ENCODE data around the gene TMCC1. TPM values are rescaled to one million over a fixed set of nuclear protein-coding genes. Genes with fewer than 3 reads are reported as not detected.
A peak's percentile ranks its signal among the peaks of the same experiment; 100 is the strongest.

The TMCC1 gene
- total and polyA plus RNA-seq, 10 of the 15 experiments (the other 5 are each of a cell fraction or from before 2014, with no cell fraction given), result 2.3 to 21.1 (median 8.4) TPM

DNA sequence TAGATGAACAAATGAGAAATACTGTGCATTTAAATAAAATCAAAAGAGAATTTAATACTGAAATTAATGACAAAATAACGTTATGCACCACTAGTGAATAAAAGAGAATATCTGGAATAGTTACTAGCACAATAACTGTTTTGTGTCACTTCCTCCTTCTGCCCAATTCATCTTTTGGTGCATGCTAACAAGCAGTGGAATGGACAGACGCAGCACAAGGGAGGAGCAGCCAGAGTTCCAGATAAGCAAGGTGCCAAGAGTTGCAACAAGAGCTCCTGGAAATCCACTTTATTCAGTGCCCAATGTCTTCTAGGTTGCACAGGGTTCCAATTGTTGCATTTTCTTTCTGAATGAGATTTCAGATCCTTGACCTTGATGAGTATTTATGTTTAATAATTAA lies 220.5 kb downstream of the TMCC1 start:
- no peaks in the 10 kb centered on the region for H4K20me1 ChIP-seq (ENCODE audit: control insufficient read depth, insufficient read depth)
- H3K9ac ChIP-seq (ENCODE audit: control insufficient read depth, insufficient read depth, low read length), result no peak overlapping the region
- no peaks in the 10 kb centered on the region for H3K4me1 ChIP-seq (ENCODE audit: control insufficient read depth, insufficient read depth, low read length)
- H3K4me2 ChIP-seq (ENCODE audit: control insufficient read depth, insufficient read depth), result no peak overlapping the region
- intact Hi-C loops (cut with micrococcal nuclease; ENCODE audit: unreplicated experiment), result no loop called here
- 50% methylated on average over 2 of the region's 2 CpGs for WGBS (ENCODE audit: insufficient coverage, insufficient replicate concordance, low lambda C conversion rate, missing lambda C conversion rate)
- ChIA-PET POLR2A (interaction anchor here (0.6 to 2.9 kb wide), 4 partner anchors 9 to 420 kb away, joined by 3 to 11 read pairs (median 4); no protein-coding TSS in a partner anchor), SMC1A (ENCODE audit: uncharacterized antibody, unreplicated experiment) (interaction anchor here (0.7 to 1.9 kb wide), 7 partner anchors 7 to 71 kb away, joined by 3 to 5 read pairs (median 4); no protein-coding TSS in a partner anchor), CTCF (interaction anchor here (1.1 to 4.0 kb wide), 9 partner anchors 9 to 152 kb away, joined by 3 to 18 read pairs (median 4); no protein-coding TSS in a partner anchor), RAD21 (ENCODE audit: unreplicated experiment) (interaction anchor here (0.7 to 2.1 kb wide), 4 partner anchors 8 to 113 kb away, joined by 3 to 5 read pairs (median 4); no protein-coding TSS in a partner anchor)
- H3K4me3 ChIP-seq, result no peak overlapping the region
- ATAC-seq (peak; percentile 56), DNase-seq (ENCODE audit: low read depth, low spot score) (no peak), FAIRE-seq (no peak)
- H2AFZ ChIP-seq (ENCODE audit: control insufficient read depth, low read depth, low read length), result no peak overlapping the region
- peaks cover 0 to 9% of the 10 kb centered on the region in 2 experiments; a peak in 2 of 4 replicates for H3K36me3 ChIP-seq (ENCODE audit: control insufficient read depth in 2 of 2, insufficient read depth in 2 of 2, low read length in 1 of 2)
- no peak overlapping the region for H3K27ac ChIP-seq (ENCODE audit: control insufficient read depth, insufficient read depth)
- H3K27me3 ChIP-seq (replicated peaks in 1 of 2; ENCODE audit: control insufficient read depth in 2 of 2, insufficient read depth in 2 of 2, low read length in 1 of 2), result no peaks in the 10 kb centered on the region
- BruUV-seq (replicated peaks), result no TSS peak
- TF ChIP-seq SPI1 (IDR thresholded peaks at IDR 0.05; ENCODE audit: borderline replicate concordance, insufficient read depth, low read depth, low read length) (peak; percentile 59; the same call in 1 of the 2 replicates), STAT3 (IDR thresholded peaks at IDR 0.05; ENCODE audit: low read depth, low read length) (no peak)
- H3K9me3 ChIP-seq (replicated peaks; ENCODE audit: control insufficient read depth, insufficient read depth, low read length), result no peaks in the 10 kb centered on the region
- no peaks in the 10 kb centered on the region for H3K79me2 ChIP-seq (ENCODE audit: control insufficient read depth, insufficient read depth, low read length)
- in situ Hi-C loops (cut with MboI), result no loop called here

- FAIRE-seq (no peak), ATAC-seq (peak; percentile 70), DNase-seq (ENCODE audit: low read depth, low spot score) (no peak)
- POLR2A ChIA-PET, result interaction anchor here (1.5 to 2.9 kb wide), 3 partner anchors 9 to 421 kb away, joined by 3 to 11 read pairs (median 5); no protein-coding TSS in a partner anchor
- no peaks in the 10 kb centered on the region for H3K79me2 ChIP-seq (ENCODE audit: control insufficient read depth, insufficient read depth, low read length)
- no peaks in the 10 kb centered on the region for H3K4me1 ChIP-seq (ENCODE audit: control insufficient read depth, insufficient read depth, low read length)
- H3K4me3 ChIP-seq, result no peak overlapping the region
- no peaks in the 10 kb centered on the region for H4K20me1 ChIP-seq (ENCODE audit: control insufficient read depth, insufficient read depth)
- RAD21 ChIA-PET (ENCODE audit: unreplicated experiment), result interaction anchor here (2.1 kb wide), 1 partner anchor 9 kb away, joined by 5 read pairs; no protein-coding TSS in a partner anchor
- no peak overlapping the region for H2AFZ ChIP-seq (ENCODE audit: control insufficient read depth, low read depth, low read length)
- in situ Hi-C loops (cut with MboI) (no loop called here), intact Hi-C loops (cut with micrococcal nuclease; ENCODE audit: unreplicated experiment) (no loop called here)
- no peaks in the 10 kb centered on the region for H3K27me3 ChIP-seq (replicated peaks in 1 of 2; ENCODE audit: control insufficient read depth in 2 of 2, insufficient read depth in 2 of 2, low read length in 1 of 2)
- 31% methylated on average over 1 of the region's 1 CpG for WGBS (ENCODE audit: insufficient coverage, insufficient replicate concordance, low lambda C conversion rate, missing lambda C conversion rate)
- H3K9ac ChIP-seq (ENCODE audit: control insufficient read depth, insufficient read depth, low read length), result no peak overlapping the region
- TF ChIP-seq KDM1A (IDR thresholded peaks at IDR 0.05; ENCODE audit: borderline replicate concordance) (no peak), GATAD2B (conservative IDR thresholded peaks at IDR 0.05; ENCODE audit: low read depth) (no peak)
- TF ChIP-seq, protein P1, sequence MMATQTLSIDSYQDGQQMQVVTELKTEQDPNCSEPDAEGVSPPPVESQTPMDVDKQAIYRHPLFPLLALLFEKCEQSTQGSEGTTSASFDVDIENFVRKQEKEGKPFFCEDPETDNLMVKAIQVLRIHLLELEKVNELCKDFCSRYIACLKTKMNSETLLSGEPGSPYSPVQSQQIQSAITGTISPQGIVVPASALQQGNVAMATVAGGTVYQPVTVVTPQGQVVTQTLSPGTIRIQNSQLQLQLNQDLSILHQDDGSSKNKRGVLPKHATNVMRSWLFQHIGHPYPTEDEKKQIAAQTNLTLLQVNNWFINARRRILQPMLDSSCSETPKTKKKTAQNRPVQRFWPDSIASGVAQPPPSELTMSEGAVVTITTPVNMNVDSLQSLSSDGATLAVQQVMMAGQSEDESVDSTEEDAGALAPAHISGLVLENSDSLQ (IDR thresholded peaks at IDR 0.05), result peak; percentile 87
- TF ChIP-seq, protein P2, sequence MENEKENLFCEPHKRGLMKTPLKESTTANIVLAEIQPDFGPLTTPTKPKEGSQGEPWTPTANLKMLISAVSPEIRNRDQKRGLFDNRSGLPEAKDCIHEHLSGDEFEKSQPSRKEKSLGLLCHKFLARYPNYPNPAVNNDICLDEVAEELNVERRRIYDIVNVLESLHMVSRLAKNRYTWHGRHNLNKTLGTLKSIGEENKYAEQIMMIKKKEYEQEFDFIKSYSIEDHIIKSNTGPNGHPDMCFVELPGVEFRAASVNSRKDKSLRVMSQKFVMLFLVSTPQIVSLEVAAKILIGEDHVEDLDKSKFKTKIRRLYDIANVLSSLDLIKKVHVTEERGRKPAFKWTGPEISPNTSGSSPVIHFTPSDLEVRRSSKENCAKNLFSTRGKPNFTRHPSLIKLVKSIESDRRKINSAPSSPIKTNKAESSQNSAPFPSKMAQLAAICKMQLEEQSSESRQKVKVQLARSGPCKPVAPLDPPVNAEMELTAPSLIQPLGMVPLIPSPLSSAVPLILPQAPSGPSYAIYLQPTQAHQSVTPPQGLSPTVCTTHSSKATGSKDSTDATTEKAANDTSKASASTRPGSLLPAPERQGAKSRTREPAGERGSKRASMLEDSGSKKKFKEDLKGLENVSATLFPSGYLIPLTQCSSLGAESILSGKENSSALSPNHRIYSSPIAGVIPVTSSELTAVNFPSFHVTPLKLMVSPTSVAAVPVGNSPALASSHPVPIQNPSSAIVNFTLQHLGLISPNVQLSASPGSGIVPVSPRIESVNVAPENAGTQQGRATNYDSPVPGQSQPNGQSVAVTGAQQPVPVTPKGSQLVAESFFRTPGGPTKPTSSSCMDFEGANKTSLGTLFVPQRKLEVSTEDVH (IDR thresholded peaks at IDR 0.05; ENCODE audit: low read depth, partially characterized antibody), result no peak
- H3K36me3 ChIP-seq (ENCODE audit: control insufficient read depth in 2 of 2, insufficient read depth in 2 of 2, low read length in 1 of 2), result peaks cover 0 to 9% of the 10 kb centered on the region in 2 experiments; a peak in 2 of 4 replicates
- H3K27ac ChIP-seq (ENCODE audit: control insufficient read depth, insufficient read depth), result no peak overlapping the region
- no peaks in the 10 kb centered on the region for H3K9me3 ChIP-seq (replicated peaks; ENCODE audit: control insufficient read depth, insufficient read depth, low read length)
- CTCF ChIA-PET, result interaction anchor here (1.4 to 4.0 kb wide), 4 partner anchors 17 to 151 kb away, joined by 4 to 18 read pairs (median 5); no protein-coding TSS in a partner anchor
- no TSS peak for BruUV-seq (replicated peaks)
- SMC1A ChIA-PET (ENCODE audit: uncharacterized antibody, unreplicated experiment), result interaction anchor here (0.9 to 1.4 kb wide), 5 partner anchors 12 to 51 kb away, joined by 3 to 4 read pairs (median 4); no protein-coding TSS in a partner anchor
- H3K4me2 ChIP-seq (ENCODE audit: control insufficient read depth, insufficient read depth), result no peak overlapping the region
Measured at GRCh38 chr3:129672412-129672811, 221.1 kb downstream of the TMCC1 start.

Measured in GM12878 (cell line).